Panc1 (cell line): ENCODE data around the gene NFATC2. TPM values are rescaled to one million over a fixed set of nuclear protein-coding genes. Genes with fewer than 3 reads are reported as not detected.
"Not testable (repeated sequence)": the region's sequence is repeated elsewhere in the genome, so short reads cannot be mapped to it uniquely, and the experiment has no call there.

ENCODE experiments used
- ATAC-seq: fragments of 200-7000 bp; cut with Tn5 transposase; 2 replicates; pipeline ENCODE4 v1.9.1; 2020; ENCODE audit warnings: mild to moderate bottlenecking, moderate library complexity
- BruUV-seq: library from RNA; stranded (reverse); fragments of 400-500 nt; replicated peaks from 2 replicates; lab custom pipeline; 2021; lab: Mats Ljungman, UMichigan
- CTCF ChIA-PET: fragments of 300-600 bp; sonication (Branson Sonifier 250); formaldehyde crosslinking; loops from one replicate; lab custom pipeline; 2022; ENCODE audit warnings: antibody characterized with exemption; lab: Charles Lee
- POLR2A ChIA-PET: fragments of 300-600 bp; sonication (Branson Sonifier 250); formaldehyde crosslinking; loops from one replicate; lab custom pipeline; 2022; ENCODE audit warnings: antibody characterized with exemption; lab: Charles Lee
- DNase-seq: peaks from one replicate; pipeline ENCODE4 v3.0.0-alpha.2; 2010; ENCODE audit warnings: low read depth, low spot score
- H3K27ac ChIP-seq: 2 replicates; pipeline ENCODE4 v1.5.1; 2011; ENCODE audit warnings: mild to moderate bottlenecking, low read length, inconsistent platforms
- H3K27me3 ChIP-seq: fragments of 200-500 bp; sonication (Bioruptor generic); 2 replicates; pipeline ENCODE4 v1.6.0; 2014; ENCODE audit warnings: low read length, inconsistent platforms; ENCODE audit not compliant: control insufficient read depth, insufficient read depth
- H3K36me3 ChIP-seq: fragments of 200-500 bp; sonication (Bioruptor generic); 2 replicates; pipeline ENCODE4 v1.5.1; 2014; ENCODE audit warnings: inconsistent platforms, mild to moderate bottlenecking, low read length, moderate library complexity; ENCODE audit not compliant: control insufficient read depth, insufficient read depth
- H3K4me1 ChIP-seq: 2 replicates; pipeline ENCODE4 v1.5.1; 2011; ENCODE audit warnings: inconsistent platforms, mild to moderate bottlenecking, low read length, moderate library complexity; ENCODE audit not compliant: control insufficient read depth, insufficient read depth
- H3K4me3 ChIP-seq, 2 experiments: 2 replicates each; pipeline ENCODE4 v1.5.1; 2011 to 2012; ENCODE audit warnings: low read depth in 2 of 2, low read length in 2 of 2, mild to moderate bottlenecking in 2 of 2, inconsistent platforms in 1 of 2, moderate library complexity in 1 of 2
- H3K9me3 ChIP-seq: fragments of 200-500 bp; sonication (Bioruptor generic); 2 replicates; pipeline ENCODE4 v1.5.1; 2014; ENCODE audit warnings: low read depth, mild to moderate bottlenecking, inconsistent platforms, low read length, moderate library complexity; ENCODE audit not compliant: control insufficient read depth, insufficient read depth
- CTCF ChIP-seq: fragments of 450-650 bp; IDR thresholded peaks from 2 replicates; pipeline ENCODE4 v1.5.1; 2017; ENCODE audit warnings: mild to moderate bottlenecking
- POLR2AphosphoS5 ChIP-seq: IDR thresholded peaks from 2 replicates; pipeline ENCODE4 v1.6.1; 2012; ENCODE audit warnings: mild to moderate bottlenecking, low read depth, low read length, moderate library complexity
- REST ChIP-seq, 2 experiments: IDR thresholded peaks; 2 replicates each; pipeline ENCODE4 v1.6.1; 2011 to 2012; ENCODE audit warnings: low read depth in 2 of 2, control low read depth in 1 of 2, low read length in 1 of 2, mild to moderate bottlenecking in 1 of 2, moderate library complexity in 1 of 2; ENCODE audit not compliant: insufficient read depth in 1 of 2
- SIN3A ChIP-seq: IDR thresholded peaks from 2 replicates; pipeline ENCODE4 v1.6.1; 2012; ENCODE audit warnings: low read depth, mild to moderate bottlenecking, low read length, moderate library complexity, borderline replicate concordance; ENCODE audit not compliant: insufficient read depth
- TCF7L2 ChIP-seq: IDR thresholded peaks from 2 replicates; pipeline ENCODE4 v1.6.1; 2011; ENCODE audit warnings: mild to moderate bottlenecking, low read depth, low read length, inconsistent platforms
- in situ Hi-C: cut with HindIII; loops from 2 replicates; pipeline ENCODE4 v1.10.0; 2016; ENCODE audit warnings: low sequenced_read_pairs, low pct_unique_long_range_greater_than_20kb
- intact Hi-C: fragments of 100-400 bp; cut with micrococcal nuclease; formaldehyde crosslinking; loops from one replicate; pipeline ENCODE4 v1.10.0; 2022; ENCODE audit not compliant: unreplicated experiment
- total RNA-seq: library from RNA; stranded (reverse); gene quantifications from one replicate; pipeline ENCODE4 v1.2.1, GENCODE V29; 2021; ENCODE audit not compliant: unreplicated experiment

Gene NFATC2
- total RNA-seq, 1 experiment from 2014 or later, result 10.6 TPM

GRCh38 chr20:51541189-51542032, 1.1 kb downstream of the NFATC2 start:
- intact Hi-C loops (no loop called here), in situ Hi-C loops (no loop called here)
- ChIA-PET CTCF (interaction anchor here (0.5 to 0.9 kb wide), 3 partner anchors 9 to 480 kb away, joined by 3 to 10 read pairs (median 3); no protein-coding TSS in a partner anchor), POLR2A (interaction anchor here (0.6 to 0.7 kb wide), 3 partner anchors 14 to 77 kb away, joined by 6 to 13 read pairs (median 11); no protein-coding TSS in a partner anchor)
- H3K9me3 ChIP-seq, result no peaks in the 10 kb centered on the region
- H3K4me1 ChIP-seq, result peaks cover 21% of the 10 kb centered on the region
- TF ChIP-seq SIN3A (no peak), TCF7L2 (no peak), POLR2AphosphoS5 (no peak), REST (IDR thresholded peaks at IDR 0.05; ENCODE audit: insufficient read depth in 1 of 2, low read depth in 2 of 2, low read length in 1 of 2) (no peak), CTCF (no peak)
- ATAC-seq (peak; percentile 60), DNase-seq (no peak)
- no peaks in the 10 kb centered on the region for H3K27me3 ChIP-seq
- no peaks in the 10 kb centered on the region for H3K36me3 ChIP-seq
- no TSS peak for BruUV-seq
- H3K27ac ChIP-seq, result 0 out of 2 replicates have a peak overlapping the region, but pooled peaks have one; percentile 34
- H3K4me3 ChIP-seq, result no peak overlapping the region

GRCh38 chr20:51540580-51540979, 1.9 kb downstream of the NFATC2 start:
- CTCF ChIA-PET, result interaction anchor here (0.7 kb wide), 1 partner anchor 28 kb away, joined by 10 read pairs; no protein-coding TSS in a partner anchor
- BruUV-seq, result no TSS peak
- DNase-seq, result no peak

GRCh38 chr20:51540074-51540473, 2.4 kb downstream of the NFATC2 start:
- peaks cover 21% of the 10 kb centered on the region for H3K4me1 ChIP-seq
- POLR2A ChIA-PET, H3K9me3 ChIP-seq, H3K27me3 ChIP-seq, CTCF ChIA-PET, intact Hi-C loops, ATAC-seq, H3K4me3 ChIP-seq, in situ Hi-C loops, H3K36me3 ChIP-seq, H3K27ac ChIP-seq, BruUV-seq, DNase-seq: not testable (repeated sequence)

More at GRCh38 chr20:51540580-51540979, 1.9 kb downstream of the NFATC2 start:
- H3K36me3 ChIP-seq, result no peaks in the 10 kb centered on the region
- intact Hi-C loops (no loop called here), in situ Hi-C loops (no loop called here)
- H3K9me3 ChIP-seq, result no peaks in the 10 kb centered on the region
- no peaks in the 10 kb centered on the region for H3K27me3 ChIP-seq
- TF ChIP-seq TCF7L2 (no peak), REST (IDR thresholded peaks at IDR 0.05; ENCODE audit: insufficient read depth in 1 of 2, low read depth in 2 of 2, low read length in 1 of 2) (no peak), SIN3A (no peak)
- H3K4me3 ChIP-seq, result no peak overlapping the region
- H3K27ac ChIP-seq, result 0 out of 2 replicates have a peak overlapping the region, but pooled peaks have one; percentile 34
- POLR2A ChIA-PET, result interaction anchor here (0.6 to 0.7 kb wide), 3 partner anchors 13 to 76 kb away, joined by 6 to 13 read pairs (median 11); no protein-coding TSS in a partner anchor
- peaks cover 21% of the 10 kb centered on the region for H3K4me1 ChIP-seq
- ATAC-seq, result no peak
